GM18511 (cell line): Measurements from ENCODE around the gene WDR77.

Source experiments
- ATAC-seq: cut with Tn5 transposase; IDR thresholded peaks from one replicate; pipeline ENCODE4 v1.9.1; 2021; ENCODE audit warnings: mild to moderate bottlenecking, moderate library complexity; ENCODE audit not compliant: unreplicated experiment

Gene WDR77

DNA sequence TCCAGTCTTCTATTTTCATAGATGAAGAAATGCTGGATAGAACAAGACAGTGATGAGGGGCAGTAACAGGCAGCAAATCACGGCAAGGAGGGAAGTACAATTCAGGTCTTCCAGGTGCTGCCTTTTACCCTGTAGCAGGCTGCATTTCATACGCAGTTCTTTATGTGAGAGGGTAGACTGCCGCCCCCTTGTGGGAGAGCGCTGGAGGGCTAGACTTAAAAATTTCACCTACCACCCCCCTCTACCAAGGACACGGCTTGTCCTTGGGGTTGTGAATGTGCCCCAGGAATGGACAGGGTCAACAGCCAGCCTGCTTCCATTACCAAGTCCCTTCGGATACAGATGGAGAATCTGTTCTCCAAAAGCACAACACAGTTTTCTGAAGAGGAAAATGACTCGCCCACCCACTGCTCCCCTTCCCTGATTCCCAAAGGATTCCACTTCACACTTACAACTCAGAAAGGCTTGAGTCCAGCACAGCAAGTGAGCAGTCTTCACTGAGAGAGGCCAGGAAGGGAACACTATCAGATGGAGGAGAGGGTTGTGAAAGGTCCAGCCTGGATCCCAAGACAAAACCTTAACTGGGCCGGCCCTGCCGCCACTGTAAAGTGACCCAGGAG, 7.4 kb downstream of the WDR77 start:
- ATAC-seq, result peak; percentile 51

DNA sequence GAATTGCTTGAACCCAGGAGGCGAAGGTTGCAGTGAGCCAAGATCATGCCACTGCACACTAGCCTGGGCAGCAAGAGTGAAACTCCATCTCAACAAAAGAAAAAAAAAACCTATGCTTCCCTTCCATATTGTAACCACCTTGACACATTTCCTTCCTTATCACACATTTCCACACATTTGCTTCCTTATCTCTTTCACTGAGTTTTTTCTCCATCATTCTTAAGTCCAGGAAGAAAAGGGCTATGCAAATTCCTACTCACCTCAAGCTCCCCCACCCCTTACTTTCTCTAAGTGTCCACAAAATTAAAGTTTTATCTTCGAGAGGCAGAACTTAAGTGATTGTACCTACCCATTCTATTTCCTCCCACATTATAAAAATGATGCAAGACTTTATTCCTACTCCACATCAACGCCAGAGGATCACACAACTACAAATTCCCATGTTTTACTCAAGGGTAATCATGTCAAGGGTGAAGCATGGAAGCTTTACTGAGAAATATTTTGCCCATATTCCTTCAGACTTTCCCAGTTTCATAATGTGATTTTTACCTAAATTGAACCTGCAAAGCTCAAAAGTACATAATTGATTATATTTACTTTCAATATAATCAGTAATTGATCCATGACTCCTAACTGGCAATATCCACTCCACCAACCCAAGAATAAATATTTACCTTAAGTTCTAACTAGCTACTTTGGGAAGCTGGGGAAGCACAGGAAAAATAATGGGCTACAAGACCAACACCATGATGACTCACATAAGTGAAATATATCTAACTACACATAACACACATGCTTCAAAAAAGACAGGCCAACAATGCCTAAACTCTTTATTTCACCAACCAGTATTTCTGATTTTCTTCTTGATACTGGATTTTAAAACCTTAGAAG, 9.3 kb downstream of the WDR77 start:
- no peak for ATAC-seq

DNA sequence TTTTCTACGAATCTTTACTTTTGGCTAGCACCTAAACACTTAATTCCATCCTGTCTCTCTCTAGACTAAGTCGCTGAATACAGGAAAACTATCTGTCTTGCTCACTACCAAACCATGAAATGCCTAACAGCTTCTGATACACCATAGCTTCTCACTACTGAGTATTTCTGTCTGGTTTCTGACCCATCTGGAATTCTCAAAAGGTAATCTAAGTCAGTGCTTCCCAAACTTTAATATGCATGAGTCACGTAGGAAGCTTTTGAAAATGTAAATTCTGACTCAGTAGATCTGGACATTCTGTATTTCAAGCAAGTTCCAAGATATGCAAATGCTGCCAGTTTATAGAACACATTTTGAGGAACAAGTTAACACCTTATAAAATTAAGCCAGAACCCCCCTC, 12.3 kb downstream of the WDR77 start:
- no peak for ATAC-seq

DNA sequence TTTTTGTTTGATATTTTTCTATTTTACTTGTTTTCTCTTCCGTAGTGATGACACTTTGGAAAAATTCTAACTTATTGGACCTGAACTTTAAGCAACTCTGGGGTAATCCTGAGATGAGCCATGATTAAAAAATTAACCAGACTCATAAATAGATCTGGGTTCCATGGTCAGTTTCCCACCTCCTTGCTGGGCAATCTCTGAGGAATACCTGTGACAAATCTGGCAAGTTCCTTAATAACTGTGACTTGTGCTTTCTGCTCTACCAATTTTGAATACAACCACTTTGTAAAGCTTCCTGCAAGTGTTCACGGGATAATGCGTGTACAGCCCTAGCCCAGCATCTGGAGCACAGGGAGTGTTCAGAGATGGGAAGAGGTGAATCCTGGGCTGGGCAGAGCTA, 24.8 kb downstream of the WDR77 start:
- ATAC-seq, result no peak

DNA sequence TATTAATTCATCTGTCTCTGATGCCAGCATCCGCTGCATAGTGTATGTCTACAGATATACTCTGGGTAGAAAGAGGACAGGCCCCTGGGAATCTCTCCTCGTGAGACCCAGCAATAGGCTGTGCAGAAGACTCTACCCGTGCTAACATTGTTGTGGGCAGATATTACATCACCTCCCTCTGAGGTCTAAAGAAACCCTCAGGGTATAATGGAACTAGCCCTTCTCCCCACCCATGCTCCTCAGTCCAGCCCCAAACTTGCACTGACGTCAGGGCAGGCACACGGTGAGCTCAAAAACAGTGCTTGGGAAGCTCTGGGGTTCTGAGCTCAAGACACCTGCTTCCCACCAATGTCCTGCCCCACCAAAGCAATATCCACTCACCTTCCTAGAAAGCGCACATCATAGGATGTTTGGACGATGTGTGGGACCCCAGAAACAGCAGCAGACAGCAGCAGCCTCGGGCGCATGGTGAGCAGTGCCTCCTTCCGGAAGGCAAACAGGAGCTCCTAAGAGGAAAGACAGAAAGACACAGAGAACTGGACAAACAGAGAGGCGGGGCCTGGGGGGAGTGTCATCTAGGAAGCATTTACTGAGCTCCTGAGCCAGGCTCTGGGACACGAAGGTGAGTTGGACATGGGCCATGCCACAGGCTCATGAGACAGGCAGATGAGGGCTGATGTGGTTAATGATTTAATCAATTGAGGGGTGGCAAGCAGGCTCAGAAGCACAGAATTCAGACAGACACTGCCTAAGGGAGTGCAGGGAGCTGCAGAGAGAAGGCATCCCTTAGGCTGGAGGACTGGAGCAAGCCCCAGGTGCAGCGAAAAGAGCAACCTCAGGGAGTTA, 26.3 kb downstream of the WDR77 start:
- ATAC-seq, result no peak

DNA sequence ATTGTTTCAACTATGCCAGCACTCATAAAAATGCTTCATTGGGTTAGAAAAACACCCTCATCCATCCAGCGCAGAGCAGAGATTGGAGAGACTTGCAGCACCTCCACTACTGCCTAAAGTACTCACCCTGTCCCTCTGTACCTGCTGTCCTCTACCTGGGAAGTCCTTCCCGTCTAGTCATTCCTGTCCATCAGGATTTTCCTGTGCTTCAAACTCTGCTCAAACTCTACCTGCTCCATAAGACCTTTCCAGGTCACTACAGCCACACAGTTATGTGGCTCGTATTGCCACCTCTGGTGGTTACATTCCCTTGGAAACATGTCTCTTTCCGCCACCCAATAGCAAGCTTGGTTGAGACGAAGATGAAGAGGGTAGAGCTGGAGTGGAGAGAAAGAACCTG, 28.7 kb downstream of the WDR77 start:
- no peak for ATAC-seq

DNA sequence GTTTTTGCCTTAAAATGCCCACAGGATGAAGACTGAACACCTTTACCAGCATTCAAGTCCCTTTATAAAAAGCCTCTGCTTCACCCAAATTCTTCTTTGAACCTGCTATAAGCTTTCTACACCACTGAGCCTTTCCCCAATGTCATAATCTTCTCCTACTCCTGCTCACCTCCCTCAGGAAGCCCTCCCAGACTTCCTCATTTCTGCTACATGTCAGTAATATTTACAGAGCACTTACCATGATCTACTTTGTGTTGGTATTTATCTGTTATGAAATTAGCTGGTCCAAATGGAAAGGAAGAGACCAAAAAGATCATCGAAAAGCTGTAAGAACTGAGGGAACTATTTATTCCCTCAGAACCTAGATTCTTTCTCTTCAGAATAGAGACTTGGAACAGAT, 30.0 kb downstream of the WDR77 start:
- ATAC-seq, result no peak

DNA sequence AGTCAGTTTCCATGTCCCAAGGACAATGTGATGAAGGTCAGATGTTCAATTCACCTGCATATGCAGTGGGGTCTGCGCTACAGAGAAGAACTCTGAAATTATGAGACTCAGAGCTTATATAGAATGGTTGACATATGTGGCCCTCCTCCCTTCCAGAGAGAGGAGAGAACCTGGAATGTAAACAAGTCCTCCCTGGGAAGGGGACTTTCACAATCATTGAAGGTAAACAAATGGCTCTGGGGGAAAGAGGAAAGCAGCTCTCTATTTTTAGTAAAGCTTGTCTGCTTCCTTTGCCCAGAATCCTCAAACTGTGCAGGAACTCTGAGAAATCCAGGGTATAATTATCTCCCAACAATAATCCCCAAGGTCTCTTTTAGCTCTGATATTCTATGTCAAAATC, 31.3 kb downstream of the WDR77 start:
- no peak for ATAC-seq

DNA sequence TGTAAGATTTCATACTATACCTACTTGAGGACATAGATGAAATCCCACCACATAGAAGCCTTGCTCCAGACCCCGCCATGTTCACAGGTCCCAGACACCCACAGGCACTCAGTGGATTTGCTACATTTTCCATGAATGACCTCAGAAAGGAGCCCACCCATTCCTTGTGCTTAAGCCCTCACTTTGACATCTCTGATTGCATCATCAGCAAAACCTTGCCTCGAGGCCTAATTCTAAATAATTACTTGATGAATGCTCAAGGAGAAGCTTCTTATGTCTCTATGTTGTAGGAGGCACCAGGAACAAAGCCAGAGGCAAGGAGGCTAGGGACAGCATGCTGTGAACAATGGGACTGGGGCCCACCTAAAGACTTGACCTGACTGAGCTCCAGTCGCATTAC, 33.6 kb downstream of the WDR77 start:
- no peak for ATAC-seq

DNA sequence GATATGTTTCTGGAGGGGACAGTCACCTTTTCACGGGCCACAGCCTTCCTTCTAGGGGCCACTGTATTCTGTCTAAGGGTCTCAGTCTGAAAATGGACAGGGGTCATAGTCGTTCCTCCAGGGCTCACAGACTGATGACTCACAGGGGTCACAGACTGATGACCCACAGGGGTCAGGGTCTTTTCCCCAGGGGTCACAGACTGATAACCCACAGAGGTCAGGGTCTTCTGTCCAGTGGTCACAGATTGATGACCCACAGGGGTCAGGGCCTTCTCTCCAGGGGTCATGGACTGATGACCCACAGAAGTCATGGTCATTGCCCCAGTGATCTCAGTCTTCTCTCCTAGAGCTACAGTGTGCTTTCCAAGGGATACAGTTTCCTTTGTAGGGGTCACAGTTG, 34.3 kb downstream of the WDR77 start:
- ATAC-seq, result no peak

DNA sequence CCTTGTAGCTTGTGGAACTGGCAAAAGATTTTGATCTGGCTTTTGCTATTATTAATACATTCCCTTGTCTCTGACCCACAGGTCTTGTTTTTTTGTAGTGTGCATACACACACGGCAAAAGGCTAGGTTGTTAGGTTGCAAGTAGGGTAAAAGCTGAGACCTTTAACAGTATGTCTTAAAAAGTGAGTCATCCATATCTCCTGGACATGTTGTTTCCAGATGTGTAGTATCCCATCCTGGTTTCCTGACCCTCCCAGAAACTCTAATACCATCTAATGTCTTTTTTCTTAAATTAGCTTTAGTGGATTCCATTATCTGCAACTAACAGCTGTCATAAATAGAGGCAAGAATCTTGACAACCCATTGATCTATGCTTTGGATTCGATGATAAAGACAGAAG, 36.2 kb downstream of the WDR77 start:
- ATAC-seq, result no peak

DNA sequence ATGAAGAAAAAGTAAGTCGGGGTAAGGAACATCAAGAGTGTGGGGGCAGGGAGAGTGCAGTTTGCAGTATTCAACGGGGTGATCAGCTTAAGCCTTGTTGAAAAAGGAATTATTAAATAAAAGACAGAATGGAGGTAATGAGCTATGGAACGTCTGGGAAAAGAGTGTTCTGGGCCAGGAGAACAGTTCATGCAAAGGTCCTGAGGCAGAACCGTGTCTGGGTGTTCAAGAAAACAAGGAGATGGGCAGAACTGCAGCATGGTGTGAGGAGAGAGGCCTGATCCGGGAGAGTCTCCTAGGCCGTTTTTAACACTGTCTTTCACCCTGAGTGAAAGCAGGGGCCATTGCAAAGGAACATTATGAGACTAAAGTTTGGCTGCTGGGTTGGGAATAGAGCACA, 41.8 kb downstream of the WDR77 start:
- no peak for ATAC-seq

DNA sequence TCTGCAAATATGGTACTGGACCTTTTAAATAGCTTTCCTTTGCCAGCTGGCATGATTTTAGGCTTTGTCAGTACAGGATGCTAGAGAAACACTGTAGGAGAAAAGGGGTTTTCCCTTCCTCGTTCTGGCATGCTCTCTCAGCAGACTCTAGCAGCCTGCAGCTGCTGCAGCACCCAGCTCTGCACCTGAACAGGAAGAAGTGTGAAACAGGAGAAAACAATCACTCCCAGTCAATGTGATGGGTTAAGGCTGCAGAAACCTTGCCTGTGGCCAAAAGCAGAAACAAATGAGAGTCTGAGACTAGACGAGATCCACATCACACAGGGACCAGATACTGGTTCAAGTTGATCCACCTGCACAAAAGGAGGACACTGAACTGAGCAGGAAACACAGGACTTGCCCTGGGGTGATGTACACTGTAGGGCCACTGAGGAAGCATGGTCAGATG, 42.7 kb downstream of the WDR77 start:
- peak; percentile 99 for ATAC-seq

DNA sequence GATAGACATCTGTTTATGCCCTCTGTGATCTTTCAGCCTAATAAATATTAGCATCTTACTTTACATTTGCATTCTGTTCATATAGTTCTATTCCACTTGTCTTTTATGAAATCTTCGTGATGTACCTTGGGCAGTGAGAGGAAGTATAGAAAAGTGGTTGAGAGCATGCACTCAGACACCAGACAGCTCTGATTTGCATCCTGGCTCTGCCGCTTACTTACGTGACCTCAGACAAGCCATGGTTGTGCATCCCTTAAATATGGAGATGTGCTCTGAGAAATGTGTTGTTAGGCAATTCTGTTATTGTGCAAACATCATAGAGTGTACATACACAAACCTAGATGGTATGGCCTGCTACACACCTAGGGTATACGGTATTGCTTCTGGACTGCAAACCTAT, 44.5 kb downstream of the WDR77 start:
- ATAC-seq, result no peak

DNA sequence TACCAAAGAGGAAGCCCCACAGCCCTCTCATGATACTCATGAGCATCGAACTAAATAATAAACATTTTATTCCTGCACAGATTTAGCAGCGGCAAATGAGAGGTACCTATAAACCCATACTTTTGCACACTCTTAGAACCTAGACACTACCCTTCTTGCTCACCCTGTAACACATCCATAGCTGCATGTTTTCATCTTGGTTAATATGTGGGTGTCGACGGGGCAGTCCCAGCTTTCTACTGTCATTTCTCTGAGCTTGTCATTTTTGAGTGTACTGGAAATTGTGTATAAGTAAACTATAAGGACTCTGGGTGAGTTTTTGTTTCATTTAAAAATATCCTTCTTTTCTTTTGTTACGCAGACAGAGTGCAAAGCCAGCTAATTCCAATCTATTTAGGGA, 47.0 kb downstream of the WDR77 start:
- no peak for ATAC-seq

DNA sequence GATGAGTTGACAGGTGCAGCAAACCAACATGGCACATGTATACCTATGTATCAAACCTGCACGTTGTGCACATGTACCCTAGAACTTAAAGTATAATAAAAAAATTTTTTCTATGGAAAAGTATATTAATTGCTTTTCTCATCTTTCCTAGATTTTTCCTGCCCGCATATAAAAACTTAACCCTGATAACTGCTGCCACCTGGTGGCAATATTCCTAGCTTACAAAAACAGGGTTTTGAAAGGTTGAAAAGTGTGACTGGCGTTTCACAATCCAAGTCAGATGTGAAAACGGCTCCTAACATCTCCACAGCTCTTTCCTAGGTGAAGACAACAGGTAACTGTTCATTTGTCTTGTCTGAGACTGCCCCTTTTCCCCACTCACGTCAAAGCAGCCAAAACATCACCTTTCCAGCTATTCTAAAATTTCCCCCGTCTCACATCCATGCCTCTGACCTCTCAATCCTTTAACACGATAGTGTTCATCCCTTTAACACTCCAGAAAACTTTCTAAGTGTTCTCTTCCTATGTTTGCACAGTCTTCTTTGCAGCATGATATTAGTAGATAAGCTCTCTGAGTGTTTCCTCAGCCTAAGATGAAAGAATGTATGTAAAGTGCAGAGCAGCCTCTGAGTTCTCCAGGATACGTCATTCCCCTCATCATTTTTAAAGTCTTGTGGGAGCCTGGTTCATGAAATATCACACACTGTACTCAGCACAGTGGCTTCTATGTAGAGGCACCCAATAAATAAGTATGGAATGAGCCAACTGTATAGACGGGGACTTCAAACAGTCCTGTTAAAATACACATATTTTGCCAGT, 49.1 kb downstream of the WDR77 start:
- no peak for ATAC-seq

DNA sequence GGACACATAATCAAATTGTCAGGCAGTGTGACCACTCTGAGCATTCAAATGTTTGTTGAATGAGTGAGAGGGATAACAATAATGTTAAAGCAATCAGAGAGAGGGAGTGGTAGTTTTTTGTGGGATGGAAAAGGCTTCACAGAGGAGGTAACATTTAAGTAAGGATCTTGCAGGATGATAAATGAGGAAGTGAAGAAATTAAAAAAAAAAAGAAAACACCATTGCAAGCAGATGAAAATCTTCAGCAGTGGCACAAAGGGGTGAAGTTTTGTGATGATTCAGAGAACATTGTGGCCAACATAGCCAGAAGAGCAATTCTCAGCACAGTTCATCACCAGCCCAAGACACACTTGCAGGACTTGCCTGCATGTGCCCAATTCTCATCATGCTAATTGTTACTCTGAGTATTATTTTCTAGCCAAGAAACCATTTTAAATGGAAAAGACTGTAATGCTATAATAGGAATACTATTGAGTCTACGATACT, 56.6 kb downstream of the WDR77 start:
- no peak for ATAC-seq

DNA sequence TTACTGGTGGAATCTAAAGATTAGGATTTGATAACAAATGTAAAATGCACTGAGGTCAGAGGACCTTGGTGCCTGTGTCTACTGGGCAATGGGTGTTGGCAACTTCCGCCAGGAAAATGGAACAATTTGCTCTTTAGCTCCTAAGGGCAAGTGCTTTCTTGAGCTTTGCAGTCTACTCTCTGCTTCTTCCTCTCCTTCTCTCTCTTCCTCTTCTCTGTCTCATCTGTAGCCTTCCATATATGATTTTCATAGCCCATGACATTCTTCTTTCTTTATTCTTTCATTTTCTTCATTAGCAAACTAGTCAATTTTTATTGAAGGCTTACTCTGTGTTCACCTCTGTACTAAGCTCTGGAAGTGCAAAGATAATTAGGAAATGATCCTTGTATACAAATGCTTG, 57.0 kb downstream of the WDR77 start:
- no peak for ATAC-seq
